WI38 (cell line): ENCODE data around the gene DLX3.
"Not testable (repeated sequence)": the region's sequence is repeated elsewhere in the genome, so short reads cannot be mapped to it uniquely, and the experiment has no call there.

Source experiments
- H3K4me3 ChIP-seq: 2 replicates; pipeline ENCODE4 v1.5.1; 2011; ENCODE audit warnings: low read depth, mild to moderate bottlenecking, control low read depth, low read length
- CTCF ChIP-seq: IDR thresholded peaks from 2 replicates; pipeline ENCODE4 v1.5.1; 2012; ENCODE audit warnings: low read depth, mild to moderate bottlenecking, control low read depth, low read length

Gene DLX3

GRCh38 chr17:49995055-49995738 is at the start of gene DLX3:
Gene DLX3 (minus strand): TSS chr17:49995224. CDS start chr17:49994998, 226 bp downstream.
- no peak within 1 kb of the TSS for H3K4me3 ChIP-seq
- no peak for TF ChIP-seq CTCF

GRCh38 chr17:50044483-50044882 is 49.5 kb upstream of the DLX3 start:
- no peak overlapping the region for H3K4me3 ChIP-seq
- no peak for TF ChIP-seq CTCF

- TF ChIP-seq CTCF: no peak
- no peak overlapping the region for H3K4me3 ChIP-seq
Observed at GRCh38 chr17:50043290-50044148, 48.5 kb upstream of the DLX3 start.

- H3K4me3 ChIP-seq: no peak overlapping the region
- TF ChIP-seq CTCF: no peak
Observed at GRCh38 chr17:50042211-50042610, 47.2 kb upstream of the DLX3 start.

- not testable (repeated sequence) for H3K4me3 ChIP-seq
Observed at GRCh38 chr17:50040496-50040895, 45.5 kb upstream of the DLX3 start.

- H3K4me3 ChIP-seq: no peak overlapping the region
- no peak for TF ChIP-seq CTCF
Observed at GRCh38 chr17:50039058-50039457, 44.0 kb upstream of the DLX3 start.

- no peak for TF ChIP-seq CTCF
- no peak overlapping the region for H3K4me3 ChIP-seq
Observed at GRCh38 chr17:50037321-50038107, 42.5 kb upstream of the DLX3 start.
